SW 1271 (cell line): ENCODE data around the gene EFCAB7.

Experiments used
- DNase-seq, 2 experiments: peaks; one replicate each; lab custom pipeline; 2025; lab: John Stamatoyannopoulos, UW

EFCAB7 gene

GRCh38 chr1:63522891-63523728 lies at the start of gene EFCAB7, which contains the start of gene ITGB3BP:
EFCAB7 (plus strand) TSS chr1:63523525; CDS start chr1:63525573, 2,048 bp downstream.
ITGB3BP (minus strand) TSS chr1:63523225; CDS start chr1:63523133, 92 bp downstream.
- DNase-seq, result peak; percentile 90 to 91

GRCh38 chr1:63475761-63476160 lies 47.6 kb upstream of the EFCAB7 start:
- no peak for DNase-seq

- DNase-seq, result no peak
Observed at GRCh38 chr1:63480057-63480456, 43.3 kb upstream of the EFCAB7 start.

- no peak for DNase-seq
Observed at GRCh38 chr1:63486629-63487028, 36.7 kb upstream of the EFCAB7 start.

GRCh38 chr1:63487336-63488065 lies 35.8 kb upstream of the EFCAB7 start:
- DNase-seq, result no peak

- no peak for DNase-seq
Observed at GRCh38 chr1:63497577-63497976, 25.7 kb upstream of the EFCAB7 start.

- DNase-seq, result no peak
Observed at GRCh38 chr1:63498106-63498505, 25.2 kb upstream of the EFCAB7 start.

- DNase-seq, result no peak
Observed at GRCh38 chr1:63501256-63501655, 22.1 kb upstream of the EFCAB7 start.

GRCh38 chr1:63506782-63507181 lies 16.5 kb upstream of the EFCAB7 start:
- no peak for DNase-seq

- DNase-seq, result no peak
Observed at GRCh38 chr1:63509718-63510117, 13.6 kb upstream of the EFCAB7 start.

- no peak for DNase-seq
Observed at GRCh38 chr1:63512584-63512983, 10.7 kb upstream of the EFCAB7 start.

GRCh38 chr1:63516629-63517028 lies 6.7 kb upstream of the EFCAB7 start:
- DNase-seq, result no peak

- DNase-seq, result no peak
Observed at GRCh38 chr1:63523738-63524137, 413 bp downstream of the EFCAB7 start.

GRCh38 chr1:63524201-63524600 lies 876 bp downstream of the EFCAB7 start:
- no peak for DNase-seq

- DNase-seq, result no peak
Observed at GRCh38 chr1:63532727-63533126, 9.4 kb downstream of the EFCAB7 start.

- no peak for DNase-seq
Observed at GRCh38 chr1:63533931-63534330, 10.6 kb downstream of the EFCAB7 start.

GRCh38 chr1:63534406-63534805 lies 11.1 kb downstream of the EFCAB7 start:
- DNase-seq, result no peak

GRCh38 chr1:63537006-63537405 lies 13.7 kb downstream of the EFCAB7 start:
- DNase-seq, result no peak

GRCh38 chr1:63537940-63538339 lies 14.6 kb downstream of the EFCAB7 start:
- DNase-seq, result peak in 1 of 2 experiments; percentile 26

- DNase-seq, result no peak
Observed at GRCh38 chr1:63545780-63546179, 22.5 kb downstream of the EFCAB7 start.

GRCh38 chr1:63547621-63548294 lies 24.4 kb downstream of the EFCAB7 start:
- DNase-seq, result no peak

- no peak for DNase-seq
Observed at GRCh38 chr1:63548303-63548702, 25.0 kb downstream of the EFCAB7 start.

- no peak for DNase-seq
Observed at GRCh38 chr1:63548877-63549276, 25.6 kb downstream of the EFCAB7 start.
